Measurements from ENCODE around the gene ZIC1. TPM values are rescaled to one million over a fixed set of nuclear protein-coding genes. Genes with fewer than 3 reads are reported as not detected.

The ZIC1 gene
- total RNA-seq, 1 donor: not detected

- no peaks in the 10 kb centered on the region for H3K4me1 ChIP-seq (ENCODE audit: insufficient read depth, low read length)
- H3K4me3 ChIP-seq (ENCODE audit: low read length): no peak overlapping the region
- no peaks in the 10 kb centered on the region for H3K9me3 ChIP-seq (ENCODE audit: low read depth, low read length)
- peaks cover 30% of the 10 kb centered on the region for H3K27me3 ChIP-seq (ENCODE audit: insufficient read depth, low read length)
These were observed 19.6 kb downstream of the ZIC1 start for GRCh38 chr3:147428754-147429153.

DNA sequence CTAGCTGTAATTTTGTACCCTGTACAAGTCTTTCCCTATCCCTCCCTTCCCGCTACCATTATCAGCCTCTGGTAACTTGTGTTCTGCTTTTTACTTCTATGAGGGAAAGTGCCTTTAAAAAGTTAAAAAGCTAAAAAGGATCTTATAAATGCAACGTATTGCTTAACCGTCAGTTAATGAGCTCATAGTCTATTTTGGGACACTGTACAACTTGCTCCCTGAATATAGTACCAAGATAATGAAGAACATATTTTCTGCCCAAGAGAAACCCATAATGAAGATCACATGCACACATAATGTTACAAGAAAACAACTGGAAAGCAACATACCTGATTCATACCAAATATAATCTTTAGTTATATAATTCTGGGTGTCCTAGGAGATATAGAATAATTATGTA lies 22.6 kb downstream of the ZIC1 start:
- no peaks in the 10 kb centered on the region for H3K4me1 ChIP-seq (ENCODE audit: insufficient read depth, low read length)
- H3K4me3 ChIP-seq (ENCODE audit: low read length): no peak overlapping the region
- H3K27me3 ChIP-seq (ENCODE audit: insufficient read depth, low read length): peaks cover 6% of the 10 kb centered on the region
- H3K9me3 ChIP-seq (ENCODE audit: low read depth, low read length): no peaks in the 10 kb centered on the region

GRCh38 chr3:147447224-147447623 lies 38.1 kb downstream of the ZIC1 start:
- Histone ChIP-seq H3K27me3 (ENCODE audit: insufficient read depth, low read length) (no peaks in the 10 kb centered on the region), H3K4me3 (ENCODE audit: low read length) (no peak overlapping the region), H3K4me1 (ENCODE audit: insufficient read depth, low read length) (no peaks in the 10 kb centered on the region), H3K9me3 (ENCODE audit: low read depth, low read length) (no peaks in the 10 kb centered on the region)

DNA sequence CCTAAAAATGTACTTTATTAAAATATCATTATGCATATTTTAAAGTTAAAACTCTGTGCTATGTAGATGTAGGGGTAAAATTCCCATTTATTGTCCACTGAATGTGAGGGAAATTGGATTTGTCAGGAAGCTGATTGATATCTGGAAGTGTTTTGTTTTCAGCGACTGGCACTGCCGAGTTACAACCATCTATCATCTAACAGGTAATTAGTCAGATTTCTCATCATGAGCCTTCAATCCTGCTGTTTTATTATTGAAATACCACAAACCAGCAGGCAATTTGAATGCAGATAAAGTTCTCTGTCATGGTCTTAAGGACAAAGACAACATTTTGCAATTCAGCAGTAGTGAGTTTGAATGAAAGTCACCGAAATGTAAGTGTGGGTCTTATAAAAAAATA lies 40.5 kb downstream of the ZIC1 start:
- Histone ChIP-seq H3K4me3 (ENCODE audit: low read length) (no peak overlapping the region), H3K27me3 (ENCODE audit: insufficient read depth, low read length) (no peaks in the 10 kb centered on the region), H3K4me1 (ENCODE audit: insufficient read depth, low read length) (no peaks in the 10 kb centered on the region), H3K9me3 (ENCODE audit: low read depth, low read length) (no peaks in the 10 kb centered on the region)

DNA sequence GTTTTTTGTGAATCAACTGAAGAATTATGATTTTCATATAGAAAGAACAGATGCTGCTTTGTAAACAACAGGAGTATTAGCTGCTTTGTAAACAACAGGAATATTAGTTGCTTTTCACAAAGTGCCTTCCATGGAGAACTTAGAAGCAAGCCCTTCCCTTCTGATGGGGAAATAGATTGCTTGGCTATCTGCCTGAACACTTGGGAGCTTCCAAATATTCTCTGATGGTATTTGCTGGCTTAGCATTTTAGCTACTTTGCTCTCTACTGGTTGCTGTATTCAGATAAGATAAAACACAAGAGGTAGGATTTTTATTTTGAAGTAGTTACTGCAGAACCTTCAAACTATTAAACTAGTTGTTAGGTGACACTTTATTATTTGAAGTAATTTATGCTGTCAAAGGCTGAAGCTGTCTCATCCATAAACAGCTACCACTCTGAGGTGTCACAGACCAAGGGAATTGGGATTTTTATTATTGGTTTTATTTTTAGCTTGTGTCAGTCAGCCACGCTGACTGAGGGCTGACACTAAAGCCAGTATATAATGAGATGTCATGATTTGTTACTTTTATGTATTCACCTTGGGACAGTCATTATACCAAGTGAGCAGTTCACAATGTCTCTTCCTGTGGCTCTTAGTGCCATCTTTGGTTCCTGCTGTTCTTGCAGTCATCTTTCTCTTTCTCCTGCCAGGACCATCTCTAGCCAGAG lies 50.0 kb downstream of the ZIC1 start:
- no peaks in the 10 kb centered on the region for H3K9me3 ChIP-seq (ENCODE audit: low read depth, low read length)

GRCh38 chr3:147462856-147463255 lies 53.7 kb downstream of the ZIC1 start:
- H3K9me3 ChIP-seq (ENCODE audit: low read depth, low read length): no peaks in the 10 kb centered on the region
- no peaks in the 10 kb centered on the region for H3K4me1 ChIP-seq (ENCODE audit: insufficient read depth, low read length)
- no peaks in the 10 kb centered on the region for H3K27me3 ChIP-seq (ENCODE audit: insufficient read depth, low read length)
- no peak overlapping the region for H3K4me3 ChIP-seq (ENCODE audit: low read length)

More for the DNA sequence above, 50.0 kb downstream of the ZIC1 start:
- no peaks in the 10 kb centered on the region for H3K27me3 ChIP-seq (ENCODE audit: insufficient read depth, low read length)
- H3K4me1 ChIP-seq (ENCODE audit: insufficient read depth, low read length): no peaks in the 10 kb centered on the region
- no peak overlapping the region for H3K4me3 ChIP-seq (ENCODE audit: low read length)

Other genes with a start within 250 kb of the ZIC1 start
- gene ZIC4, start 2.8 kb upstream of the ZIC1 start, total RNA-seq: not detected

Data from mononuclear cell (primary cell).